ENCODE results near the gene CNGA1. TPM values are rescaled to one million over a fixed set of nuclear protein-coding genes. Genes with fewer than 3 reads are reported as not detected.

The CNGA1 gene
- under 0.01 TPM in 1 of 2 replicates, not detected in the other for total RNA-seq (2012; rRNA removed)

DNA sequence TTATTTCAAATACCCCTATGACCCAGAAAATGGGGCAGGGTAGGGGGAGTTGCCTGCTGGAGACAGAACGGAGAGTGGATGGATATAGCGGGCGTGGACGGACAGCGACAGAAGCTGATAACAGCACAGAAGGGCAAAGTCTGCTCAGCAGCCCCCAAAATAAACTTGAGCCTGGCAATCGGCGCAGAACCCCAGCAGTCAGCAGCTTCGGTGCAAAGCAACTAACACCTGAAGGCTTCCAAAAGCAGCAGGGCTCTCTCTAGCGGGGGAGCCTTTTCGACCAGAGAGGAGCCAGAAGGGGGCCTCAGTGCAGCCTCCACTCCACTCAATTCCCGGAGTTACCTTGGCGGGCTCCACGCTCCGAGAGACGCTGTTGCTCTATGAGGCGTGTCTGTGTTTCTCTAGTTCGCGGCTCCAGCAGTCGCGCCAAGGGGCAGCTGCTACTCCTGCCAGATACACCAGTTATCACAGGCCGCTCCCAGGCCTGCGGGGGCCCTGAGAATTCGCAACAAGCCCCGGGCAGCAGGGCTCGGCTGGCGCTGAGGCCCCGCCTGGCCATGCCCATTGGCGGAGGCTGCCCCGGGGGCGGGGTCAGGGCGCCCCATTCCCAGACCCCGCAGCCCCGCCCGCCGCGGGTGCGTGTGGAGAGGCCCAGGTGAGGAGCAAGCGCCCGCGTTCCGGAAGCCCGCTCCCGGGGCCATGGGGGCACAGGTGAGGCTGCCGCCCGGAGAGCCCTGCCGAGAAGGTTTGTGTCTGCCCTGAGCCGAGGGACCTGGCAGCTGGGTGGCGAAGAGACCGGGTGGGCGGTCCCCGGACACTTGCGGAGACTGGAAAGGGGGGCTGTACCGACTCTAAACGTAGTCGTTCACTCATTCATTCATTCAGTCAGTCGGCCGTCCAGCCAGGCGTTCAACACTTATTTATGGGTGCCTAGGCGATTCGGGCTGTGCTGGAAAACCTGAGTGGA lies at the start of gene CNGA1, which contains the start of gene NIPAL1:
Gene CNGA1 (minus strand): TSS at position 541 of the 967 bp plus-strand sequence. CDS start 63,992 bp downstream, outside the sequence.
Gene NIPAL1 (plus strand): TSS at position 632 of the 967 bp plus-strand sequence. CDS start 68 bp downstream, at position 700.
- Histone ChIP-seq H3K4me3 (ENCODE audit: low read length) (peak within 1 kb of the TSS; percentile 82), H3K9me3 (replicated peaks; ENCODE audit: low read length) (no peaks in the 10 kb centered on the region), H3K4me2 (ENCODE audit: low read length) (peak within 1 kb of the TSS; percentile 100), H3K36me3 (ENCODE audit: insufficient read depth, low read length) (no peaks in the 10 kb centered on the region), H3K9ac (ENCODE audit: low read depth, low read length) (peak within 1 kb of the TSS; percentile 70), H3K4me1 (ENCODE audit: control insufficient read depth, insufficient read depth, low read length) (peaks cover 10% of the 10 kb centered on the region), H3K27me3 (ENCODE audit: control insufficient read depth, insufficient read depth, low read length) (peaks cover 27% of the 10 kb centered on the region)

DNA sequence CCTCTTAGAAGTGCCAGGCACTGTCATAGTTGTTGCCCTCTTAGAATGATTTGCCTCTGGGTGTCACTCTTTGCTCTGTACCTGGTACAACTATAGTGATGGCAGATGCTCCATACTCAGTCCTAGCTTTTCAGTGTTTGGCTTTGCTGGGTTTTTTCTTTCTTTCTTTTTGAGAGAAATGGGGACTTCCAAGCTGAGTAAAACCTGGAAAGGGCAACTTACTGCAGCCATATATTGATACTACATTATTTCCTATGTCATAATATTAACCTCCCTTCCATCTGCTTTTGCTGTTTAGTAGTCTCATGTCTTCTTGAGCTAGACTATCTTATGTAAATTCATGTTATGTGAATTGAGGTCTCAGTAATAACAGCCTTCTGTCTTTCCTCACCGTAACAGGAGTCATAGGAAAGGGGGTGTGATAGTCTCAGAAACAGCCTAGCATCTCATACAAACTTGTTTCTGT lies 49.1 kb upstream of the CNGA1 start:
- H3K4me1 ChIP-seq (ENCODE audit: control insufficient read depth, insufficient read depth, low read length) = no peaks in the 10 kb centered on the region
- no peaks in the 10 kb centered on the region for H3K36me3 ChIP-seq (ENCODE audit: insufficient read depth, low read length)
- peaks cover 7% of the 10 kb centered on the region for H3K27me3 ChIP-seq (ENCODE audit: control insufficient read depth, insufficient read depth, low read length)
- H3K9ac ChIP-seq (ENCODE audit: low read depth, low read length) = no peak overlapping the region
- no peaks in the 10 kb centered on the region for H3K9me3 ChIP-seq (replicated peaks; ENCODE audit: low read length)
- H3K4me2 ChIP-seq (ENCODE audit: low read length) = no peak overlapping the region
- H3K4me3 ChIP-seq (ENCODE audit: low read length) = no peak overlapping the region

DNA sequence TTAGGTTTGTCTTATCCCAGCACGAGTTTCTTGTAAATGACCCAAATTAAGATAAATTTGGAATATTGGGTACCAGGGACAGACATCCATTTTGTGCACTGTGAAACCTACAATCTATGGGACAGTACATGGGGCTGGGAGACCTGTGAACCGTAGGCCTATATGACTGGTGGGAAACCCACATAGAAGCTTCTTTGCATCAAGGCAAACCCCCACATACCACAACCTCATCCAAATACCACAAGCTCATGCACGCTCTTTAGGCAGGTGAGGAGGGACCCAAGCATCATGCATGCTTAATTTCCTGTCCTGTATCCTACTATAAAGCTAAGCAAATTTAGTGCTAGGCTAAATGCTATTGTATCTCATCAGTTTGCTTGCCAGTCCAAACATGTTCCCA lies 47.9 kb upstream of the CNGA1 start:
- Histone ChIP-seq H3K27me3 (ENCODE audit: control insufficient read depth, insufficient read depth, low read length) (peaks cover 7% of the 10 kb centered on the region), H3K4me1 (ENCODE audit: control insufficient read depth, insufficient read depth, low read length) (no peaks in the 10 kb centered on the region), H3K4me2 (ENCODE audit: low read length) (no peak overlapping the region), H3K36me3 (ENCODE audit: insufficient read depth, low read length) (no peaks in the 10 kb centered on the region), H3K9ac (ENCODE audit: low read depth, low read length) (no peak overlapping the region), H3K4me3 (ENCODE audit: low read length) (no peak overlapping the region), H3K9me3 (replicated peaks; ENCODE audit: low read length) (no peaks in the 10 kb centered on the region)

DNA sequence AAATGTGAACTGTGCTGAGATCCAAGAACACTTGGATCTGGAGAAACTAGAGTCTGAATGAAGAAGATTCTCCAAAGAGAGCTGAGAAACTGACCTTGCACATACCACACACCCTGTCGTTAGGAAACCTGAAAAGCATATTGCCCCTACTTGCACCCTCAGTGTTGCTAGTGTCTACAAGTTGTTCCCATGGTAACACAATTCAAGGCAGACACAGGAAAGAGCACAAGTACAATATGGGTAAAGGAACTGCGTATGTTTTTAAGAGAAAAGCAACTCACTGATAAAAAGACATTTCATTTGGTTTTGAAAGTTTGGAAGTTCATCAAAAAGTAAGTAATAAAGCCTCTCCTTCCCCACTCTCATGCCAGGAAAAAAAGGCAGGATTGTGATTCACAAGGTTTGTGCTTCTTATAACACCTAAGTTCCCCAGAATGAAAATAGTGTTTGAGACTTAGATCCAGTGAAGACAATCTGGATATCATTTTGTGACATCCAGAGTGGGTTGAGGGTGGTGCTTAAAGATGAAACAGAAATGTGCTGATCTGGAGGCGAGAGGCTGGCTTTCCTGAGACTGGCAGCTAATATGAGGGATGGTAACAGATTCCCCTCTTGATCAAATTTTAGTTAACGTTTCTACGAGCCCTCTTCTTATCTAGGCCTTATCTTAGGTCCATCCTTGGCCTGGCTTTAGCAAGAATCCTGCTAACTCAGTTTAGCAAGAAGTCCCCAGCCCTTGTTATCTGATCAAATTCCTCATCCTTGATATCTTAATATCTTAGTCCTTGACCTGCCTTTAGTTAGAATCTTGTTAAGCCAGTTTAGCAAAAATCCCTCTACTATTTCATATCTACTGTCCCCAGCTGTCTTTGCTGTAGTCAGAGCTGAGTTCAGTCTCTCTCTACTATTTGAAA lies 42.4 kb upstream of the CNGA1 start:
- H3K9ac ChIP-seq (ENCODE audit: low read depth, low read length) = no peak overlapping the region
- no peaks in the 10 kb centered on the region for H3K9me3 ChIP-seq (replicated peaks; ENCODE audit: low read length)
- no peaks in the 10 kb centered on the region for H3K4me1 ChIP-seq (ENCODE audit: control insufficient read depth, insufficient read depth, low read length)
- H3K4me2 ChIP-seq (ENCODE audit: low read length) = no peak overlapping the region
- H3K36me3 ChIP-seq (ENCODE audit: insufficient read depth, low read length) = no peaks in the 10 kb centered on the region
- H3K4me3 ChIP-seq (ENCODE audit: low read length) = no peak overlapping the region
- no peaks in the 10 kb centered on the region for H3K27me3 ChIP-seq (ENCODE audit: control insufficient read depth, insufficient read depth, low read length)

DNA sequence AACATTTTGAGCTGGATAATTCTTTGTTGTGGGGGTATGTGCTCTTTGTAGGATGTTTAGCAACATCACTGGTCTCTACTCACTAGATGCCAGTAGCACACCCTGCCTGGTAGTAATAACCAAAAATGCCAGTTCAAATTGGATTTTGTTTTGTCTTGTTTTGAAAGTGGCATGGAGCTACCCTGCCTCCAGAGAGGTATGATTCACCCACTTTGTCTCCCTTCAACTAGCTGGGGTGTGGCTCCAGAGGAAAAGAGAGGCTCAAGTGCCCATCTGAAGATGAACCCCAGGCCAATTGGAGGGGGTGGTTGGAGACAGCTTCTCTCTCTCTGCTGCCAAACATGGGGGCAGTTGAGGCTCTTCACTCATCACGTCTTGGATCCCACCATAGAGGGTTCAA lies 34.6 kb upstream of the CNGA1 start:
- Histone ChIP-seq H3K4me2 (ENCODE audit: low read length) (no peak overlapping the region), H3K36me3 (ENCODE audit: insufficient read depth, low read length) (no peaks in the 10 kb centered on the region)

DNA sequence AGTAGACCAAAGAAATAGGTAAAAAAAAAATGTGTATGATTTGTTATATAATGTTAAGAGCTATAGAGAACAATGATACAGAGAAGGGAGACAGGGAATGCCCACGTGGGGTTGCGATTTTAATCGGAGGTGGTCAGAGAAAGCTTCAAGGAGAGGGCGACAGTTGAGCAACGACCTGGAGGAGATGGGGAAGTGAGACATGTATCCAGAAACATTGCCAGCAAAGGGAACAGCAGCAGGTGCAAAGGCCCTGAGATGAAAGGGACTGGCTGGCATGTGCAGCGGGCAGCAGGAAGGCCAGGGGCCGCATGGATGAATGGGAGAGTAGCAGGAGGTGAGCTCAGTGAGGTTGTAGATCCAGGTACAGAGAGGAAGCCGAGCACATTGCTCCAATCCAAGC lies 33.0 kb upstream of the CNGA1 start:
- H3K36me3 ChIP-seq (ENCODE audit: insufficient read depth, low read length) = no peaks in the 10 kb centered on the region
- H3K4me3 ChIP-seq (ENCODE audit: low read length) = no peak overlapping the region
- no peaks in the 10 kb centered on the region for H3K4me1 ChIP-seq (ENCODE audit: control insufficient read depth, insufficient read depth, low read length)
- no peaks in the 10 kb centered on the region for H3K9me3 ChIP-seq (replicated peaks; ENCODE audit: low read length)
- H3K27me3 ChIP-seq (ENCODE audit: control insufficient read depth, insufficient read depth, low read length) = peaks cover 32% of the 10 kb centered on the region
- no peak overlapping the region for H3K9ac ChIP-seq (ENCODE audit: low read depth, low read length)
- no peak overlapping the region for H3K4me2 ChIP-seq (ENCODE audit: low read length)

More for the DNA sequence above, 34.6 kb upstream of the CNGA1 start:
- no peaks in the 10 kb centered on the region for H3K9me3 ChIP-seq (replicated peaks; ENCODE audit: low read length)
- no peaks in the 10 kb centered on the region for H3K4me1 ChIP-seq (ENCODE audit: control insufficient read depth, insufficient read depth, low read length)
- no peak overlapping the region for H3K4me3 ChIP-seq (ENCODE audit: low read length)
- no peak overlapping the region for H3K9ac ChIP-seq (ENCODE audit: low read depth, low read length)
- H3K27me3 ChIP-seq (ENCODE audit: control insufficient read depth, insufficient read depth, low read length) = peaks cover 25% of the 10 kb centered on the region

DNA sequence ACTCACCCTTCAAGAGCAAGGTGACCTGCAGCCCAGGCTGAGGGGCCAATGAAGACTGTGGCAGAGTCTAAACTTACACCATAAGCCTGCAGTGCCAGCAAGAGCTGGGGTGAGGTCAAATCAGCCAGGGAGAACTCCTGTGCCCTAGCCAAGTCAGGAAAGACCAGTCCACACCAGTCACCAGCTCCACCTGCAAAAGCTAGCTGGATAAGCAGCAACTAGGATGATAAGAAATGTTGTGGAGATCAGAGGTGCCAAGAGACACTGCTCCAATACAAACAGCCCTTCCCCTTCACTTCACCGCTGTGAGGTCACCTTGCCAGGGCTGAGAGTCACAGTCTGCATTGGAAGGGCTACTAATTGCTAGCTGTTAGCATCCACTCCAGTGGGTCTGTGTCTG lies 31.4 kb upstream of the CNGA1 start:
- Histone ChIP-seq H3K9ac (ENCODE audit: low read depth, low read length) (no peak overlapping the region), H3K4me1 (ENCODE audit: control insufficient read depth, insufficient read depth, low read length) (no peaks in the 10 kb centered on the region), H3K9me3 (replicated peaks; ENCODE audit: low read length) (no peaks in the 10 kb centered on the region), H3K36me3 (ENCODE audit: insufficient read depth, low read length) (no peaks in the 10 kb centered on the region), H3K4me3 (ENCODE audit: low read length) (no peak overlapping the region), H3K27me3 (ENCODE audit: control insufficient read depth, insufficient read depth, low read length) (peaks cover 40% of the 10 kb centered on the region), H3K4me2 (ENCODE audit: low read length) (no peak overlapping the region)

DNA sequence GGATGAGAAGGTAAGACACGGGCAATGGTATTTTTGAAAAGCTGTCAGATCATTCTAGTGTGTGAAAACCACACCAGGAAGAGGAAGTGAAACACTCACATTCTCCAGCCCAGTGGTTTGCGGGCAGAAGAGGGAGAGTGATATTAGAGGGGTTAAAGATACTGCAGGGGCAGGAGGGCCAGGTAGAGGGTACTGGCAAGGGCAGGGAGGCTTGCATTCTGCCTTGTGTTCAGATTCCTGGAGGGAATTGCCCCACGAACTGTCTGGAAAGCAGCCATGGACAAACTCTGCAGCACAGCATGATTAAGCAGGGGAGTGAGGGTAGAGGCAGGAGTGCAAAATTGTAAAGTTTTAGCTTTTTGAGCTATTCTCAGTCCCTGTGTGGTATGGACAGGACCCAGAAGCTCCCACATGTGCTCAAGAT lies 31.0 kb upstream of the CNGA1 start:
- H3K9ac ChIP-seq (ENCODE audit: low read depth, low read length) = no peak overlapping the region
- no peak overlapping the region for H3K4me3 ChIP-seq (ENCODE audit: low read length)
- H3K27me3 ChIP-seq (ENCODE audit: control insufficient read depth, insufficient read depth, low read length) = peaks cover 42% of the 10 kb centered on the region
- no peak overlapping the region for H3K4me2 ChIP-seq (ENCODE audit: low read length)
- H3K9me3 ChIP-seq (replicated peaks; ENCODE audit: low read length) = no peaks in the 10 kb centered on the region
- no peaks in the 10 kb centered on the region for H3K36me3 ChIP-seq (ENCODE audit: insufficient read depth, low read length)
- H3K4me1 ChIP-seq (ENCODE audit: control insufficient read depth, insufficient read depth, low read length) = no peaks in the 10 kb centered on the region

DNA sequence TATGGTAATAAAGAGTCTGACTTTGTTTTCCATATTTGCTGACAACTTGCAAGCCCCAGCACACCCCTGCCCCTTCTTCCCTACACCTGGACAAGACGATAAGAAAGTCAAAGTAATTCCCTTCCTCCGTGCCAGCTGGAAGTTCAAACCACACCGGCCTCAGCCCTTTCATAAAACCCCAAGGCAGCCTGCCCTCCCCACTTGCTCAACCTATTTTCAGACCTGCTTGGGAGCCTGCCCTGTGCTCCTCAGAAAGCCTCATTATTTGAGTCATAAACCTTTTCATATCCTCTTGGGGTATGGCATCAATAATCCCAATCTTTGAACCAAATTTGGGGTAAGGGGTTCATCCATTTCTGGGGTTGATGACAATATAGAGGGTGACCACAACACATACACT lies 29.6 kb upstream of the CNGA1 start:
- no peak overlapping the region for H3K4me3 ChIP-seq (ENCODE audit: low read length)
- no peaks in the 10 kb centered on the region for H3K9me3 ChIP-seq (replicated peaks; ENCODE audit: low read length)
- H3K36me3 ChIP-seq (ENCODE audit: insufficient read depth, low read length) = no peaks in the 10 kb centered on the region
- no peak overlapping the region for H3K9ac ChIP-seq (ENCODE audit: low read depth, low read length)
- H3K27me3 ChIP-seq (ENCODE audit: control insufficient read depth, insufficient read depth, low read length) = peaks cover 45% of the 10 kb centered on the region
- H3K4me2 ChIP-seq (ENCODE audit: low read length) = no peak overlapping the region
- H3K4me1 ChIP-seq (ENCODE audit: control insufficient read depth, insufficient read depth, low read length) = no peaks in the 10 kb centered on the region

DNA sequence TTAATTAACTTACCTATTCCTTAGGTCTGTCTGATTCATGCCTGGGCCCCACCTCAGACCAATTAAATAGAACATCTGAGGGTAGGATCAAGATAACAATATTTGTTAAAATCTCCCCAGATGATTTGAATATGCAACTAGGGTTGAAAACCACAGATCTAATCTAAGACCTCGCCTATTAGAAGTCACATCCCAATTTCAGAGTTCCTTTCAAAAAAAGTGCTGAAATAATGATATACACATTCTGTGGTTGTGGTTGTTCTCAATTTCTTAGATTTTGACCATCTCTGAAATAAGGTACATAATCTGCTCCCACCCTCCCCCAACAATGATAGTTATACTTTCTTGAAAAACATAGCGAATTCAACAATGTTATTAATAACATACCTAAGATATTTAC lies 27.8 kb upstream of the CNGA1 start:
- H3K4me2 ChIP-seq (ENCODE audit: low read length) = no peak overlapping the region

DNA sequence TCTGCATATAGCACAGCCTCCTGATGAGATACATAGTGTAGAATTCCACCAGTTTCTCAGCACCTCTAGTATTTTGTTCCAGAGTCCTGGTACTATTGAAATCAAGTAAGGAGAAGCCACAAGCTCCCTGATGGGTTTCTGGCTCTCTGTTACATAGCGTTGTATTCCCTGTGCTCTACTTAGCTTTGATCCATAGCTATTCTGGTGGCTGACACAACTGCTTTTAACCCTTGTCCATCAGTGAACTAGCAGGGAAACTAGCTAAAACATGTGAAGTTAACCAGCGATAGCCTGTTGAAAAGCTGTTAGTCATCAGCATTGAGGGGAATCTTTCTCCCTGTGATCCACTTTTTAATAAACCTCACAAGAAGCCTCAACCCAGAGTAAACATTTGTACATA lies 27.0 kb upstream of the CNGA1 start:
- no peaks in the 10 kb centered on the region for H3K4me1 ChIP-seq (ENCODE audit: control insufficient read depth, insufficient read depth, low read length)

More for the DNA sequence above, 27.8 kb upstream of the CNGA1 start:
- no peaks in the 10 kb centered on the region for H3K36me3 ChIP-seq (ENCODE audit: insufficient read depth, low read length)
- peaks cover 33% of the 10 kb centered on the region for H3K27me3 ChIP-seq (ENCODE audit: control insufficient read depth, insufficient read depth, low read length)
- no peak overlapping the region for H3K9ac ChIP-seq (ENCODE audit: low read depth, low read length)
- no peaks in the 10 kb centered on the region for H3K4me1 ChIP-seq (ENCODE audit: control insufficient read depth, insufficient read depth, low read length)
- no peak overlapping the region for H3K4me3 ChIP-seq (ENCODE audit: low read length)
- no peaks in the 10 kb centered on the region for H3K9me3 ChIP-seq (replicated peaks; ENCODE audit: low read length)

More for the DNA sequence above, 27.0 kb upstream of the CNGA1 start:
- Histone ChIP-seq H3K27me3 (ENCODE audit: control insufficient read depth, insufficient read depth, low read length) (peaks cover 33% of the 10 kb centered on the region), H3K4me2 (ENCODE audit: low read length) (no peak overlapping the region), H3K9ac (ENCODE audit: low read depth, low read length) (no peak overlapping the region), H3K36me3 (ENCODE audit: insufficient read depth, low read length) (no peaks in the 10 kb centered on the region), H3K9me3 (replicated peaks; ENCODE audit: low read length) (no peaks in the 10 kb centered on the region), H3K4me3 (ENCODE audit: low read length) (no peak overlapping the region)

Data from skeletal muscle satellite cell (primary cell).